HepG2 (cell line): ENCODE measurements around the gene ALDH3A2. TPM values are rescaled to one million over a fixed set of nuclear protein-coding genes. Genes with fewer than 3 reads are reported as not detected.

Source experiments
- BHLHE40 ChIP-seq: IDR thresholded peaks from 2 replicates; pipeline ENCODE4 v1.6.1; 2011; ENCODE audit warnings: low read length, improper control_type of control experiment
- DNMT1 ChIP-seq: sonication (generic); formaldehyde crosslinking; IDR thresholded peaks from 2 replicates; pipeline ENCODE4 v1.5.1; 2020; ENCODE audit warnings: mild to moderate bottlenecking, missing genetic modification reagents
- GABPA ChIP-seq, 2 experiments: IDR thresholded peaks; 2 replicates each; pipeline ENCODE4 v1.6.1; 2011 to 2016; ENCODE audit warnings: low read depth in 2 of 2, low read length in 1 of 2, missing biosample characterization in 1 of 2, missing genetic modification characterization in 1 of 2
- HNF4G ChIP-seq, 2 experiments: sonication (generic) in 1 of 2; formaldehyde crosslinking in 1 of 2; IDR thresholded peaks; 2 replicates each; pipeline versions ENCODE4 v1.4.0 to v1.6.1; 2011 to 2020; ENCODE audit warnings: borderline replicate concordance in 2 of 2, low read depth in 2 of 2, mild to moderate bottlenecking in 2 of 2, low read length in 1 of 2, missing genetic modification reagents in 1 of 2, moderate library complexity in 1 of 2
- JUND ChIP-seq: sonication (generic); formaldehyde crosslinking; IDR thresholded peaks from 2 replicates; pipeline ENCODE4 v1.8.0; 2022; ENCODE audit warnings: mild to moderate bottlenecking, missing genetic modification reagents
- LCORL ChIP-seq, 2 experiments: fragments of 450-650 bp in 1 of 2; sonication (generic) in 1 of 2; formaldehyde crosslinking in 1 of 2; IDR thresholded peaks; 2 replicates each; pipeline versions ENCODE4 v1.5.0 to v1.6.1; 2017 to 2020; ENCODE audit warnings: antibody characterized with exemption in 1 of 2, missing genetic modification reagents in 1 of 2
- MXI1 ChIP-seq: IDR thresholded peaks from 3 replicates; pipeline ENCODE4 v1.6.1; 2012; ENCODE audit warnings: low read depth, low read length, inconsistent platforms, borderline replicate concordance
- NONO ChIP-seq, 2 experiments: fragments of 450-650 bp in 1 of 2; sonication (generic) in 1 of 2; formaldehyde crosslinking in 1 of 2; IDR thresholded peaks in 1 of 2; conservative IDR thresholded peaks in 1 of 2; 2 replicates each; pipeline versions ENCODE4 v1.6.1 to v1.8.0; 2017 to 2022; ENCODE audit warnings: mild to moderate bottlenecking in 1 of 2, missing genetic modification reagents in 1 of 2, moderate library complexity in 1 of 2
- TP53 ChIP-seq: sonication (generic); formaldehyde crosslinking; conservative IDR thresholded peaks from 2 replicates; pipeline ENCODE4 v1.4.0; 2020; ENCODE audit warnings: missing genetic modification reagents
- ZNF282 ChIP-seq: fragments of 450-650 bp; IDR thresholded peaks from 2 replicates; pipeline ENCODE4 v1.6.1; 2018; ENCODE audit not compliant: partially characterized antibody
- ZNF549 ChIP-seq: sonication (generic); formaldehyde crosslinking; IDR thresholded peaks from 2 replicates; pipeline ENCODE4 v1.5.0; 2020; ENCODE audit warnings: missing genetic modification reagents
- ZNF552 ChIP-seq: sonication (generic); formaldehyde crosslinking; IDR thresholded peaks from 2 replicates; pipeline ENCODE4 v1.9.0; 2022; ENCODE audit warnings: missing genetic modification reagents, mild to moderate bottlenecking, borderline replicate concordance
- ZNF619 ChIP-seq: sonication (generic); formaldehyde crosslinking; IDR thresholded peaks from 2 replicates; pipeline ENCODE4 v1.4.0; 2020; ENCODE audit warnings: mild to moderate bottlenecking, missing genetic modification reagents
- polyA plus RNA-seq, 8 experiments: library from polyadenylated mRNA; depleted of rRNA in 3 of 8; stranded (reverse) in 7 of 8; unstranded in 1 of 8; fragments of >200 nt; fragmentation: Illumina TruSeq in 4 of 8; extraction: Trizol in 4 of 8; gene quantifications; 2 replicates each; pipeline versions ENCODE4 v1.2.1 to v1.2.3, GENCODE V29; 2011 to 2016; ENCODE audit warnings: low read depth in 4 of 8, missing spikeins in 1 of 8, mixed read lengths in 1 of 8; ENCODE audit not compliant: insufficient read depth in 1 of 8
- total RNA-seq, 5 experiments: library from RNA; depleted of rRNA; stranded (reverse); fragments of >200 nt; fragmentation: Illumina TruSeq; extraction: Trizol; gene quantifications; 2 replicates each; pipeline ENCODE4 v1.2.3, GENCODE V29; 2016; ENCODE audit warnings: low read depth in 1 of 5
- TF ChIP-seq, protein P1 (sequence below): sonication (generic); formaldehyde crosslinking; IDR thresholded peaks from 2 replicates; pipeline ENCODE4 v1.5.0; 2020; ENCODE audit warnings: mild to moderate bottlenecking, missing genetic modification reagents, moderate library complexity
- TF ChIP-seq, protein P2 (sequence below): sonication (generic); formaldehyde crosslinking; IDR thresholded peaks from 2 replicates; pipeline ENCODE4 v1.8.0; 2022; ENCODE audit warnings: mild to moderate bottlenecking, missing genetic modification reagents, moderate library complexity
- TF ChIP-seq, protein P3 (sequence below): sonication (generic); formaldehyde crosslinking; IDR thresholded peaks from 2 replicates; pipeline ENCODE4 v1.5.0; 2020; ENCODE audit warnings: missing genetic modification reagents
- TF ChIP-seq, protein P4 (sequence below): fragments of 450-650 bp; IDR thresholded peaks from 2 replicates; pipeline ENCODE4 v1.6.1; 2017; ENCODE audit warnings: mild to moderate bottlenecking
- TF ChIP-seq, protein P5 (sequence below): sonication (generic); formaldehyde crosslinking; IDR thresholded peaks from 2 replicates; pipeline ENCODE4 v1.4.0; 2020; ENCODE audit warnings: missing genetic modification reagents

Gene ALDH3A2
- total and polyA plus RNA-seq, 2 of the 13 experiments (the other 11 are each of a cell fraction or from before 2014, with no cell fraction given), result 80.8 to 180 TPM

DNA sequence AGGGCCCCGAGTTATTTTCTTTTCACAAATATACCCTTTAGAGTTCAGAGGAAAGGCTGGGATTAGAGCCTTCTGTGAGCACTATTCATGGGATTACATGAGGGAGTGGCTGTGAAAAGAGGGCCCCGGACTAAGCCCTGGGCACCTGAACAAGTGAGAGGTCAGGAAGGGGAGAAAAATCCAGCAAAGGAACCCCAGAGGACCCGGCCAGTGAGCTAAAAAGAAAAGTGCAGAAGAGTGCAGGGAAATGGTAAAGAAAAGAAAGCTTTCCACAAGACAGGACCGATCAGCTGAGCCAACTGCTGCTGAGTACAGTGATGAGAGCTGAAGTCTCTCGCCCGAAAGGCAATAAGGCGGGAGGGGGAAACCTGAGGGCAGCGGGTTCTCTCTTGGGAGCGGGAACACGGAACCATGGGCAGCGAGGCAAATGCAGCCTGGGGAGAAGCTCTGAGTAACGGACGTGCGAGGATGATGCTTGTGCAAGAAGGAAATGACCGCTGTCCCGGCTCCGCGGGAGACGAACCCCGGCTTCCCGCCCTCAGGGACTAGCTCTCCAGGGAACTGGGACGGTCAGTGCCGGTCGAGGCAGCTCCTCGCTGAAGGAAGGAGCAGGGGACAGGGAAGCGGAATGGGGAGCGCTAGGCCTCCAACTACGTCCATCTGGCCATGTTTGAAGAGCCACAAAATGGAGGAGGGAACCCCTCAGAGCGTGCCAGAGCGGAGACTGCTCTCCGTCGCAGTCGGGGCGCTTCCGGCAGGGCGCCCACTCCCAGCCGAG is 665 bp upstream of the ALDH3A2 start (continued):
- TF ChIP-seq, protein P1, sequence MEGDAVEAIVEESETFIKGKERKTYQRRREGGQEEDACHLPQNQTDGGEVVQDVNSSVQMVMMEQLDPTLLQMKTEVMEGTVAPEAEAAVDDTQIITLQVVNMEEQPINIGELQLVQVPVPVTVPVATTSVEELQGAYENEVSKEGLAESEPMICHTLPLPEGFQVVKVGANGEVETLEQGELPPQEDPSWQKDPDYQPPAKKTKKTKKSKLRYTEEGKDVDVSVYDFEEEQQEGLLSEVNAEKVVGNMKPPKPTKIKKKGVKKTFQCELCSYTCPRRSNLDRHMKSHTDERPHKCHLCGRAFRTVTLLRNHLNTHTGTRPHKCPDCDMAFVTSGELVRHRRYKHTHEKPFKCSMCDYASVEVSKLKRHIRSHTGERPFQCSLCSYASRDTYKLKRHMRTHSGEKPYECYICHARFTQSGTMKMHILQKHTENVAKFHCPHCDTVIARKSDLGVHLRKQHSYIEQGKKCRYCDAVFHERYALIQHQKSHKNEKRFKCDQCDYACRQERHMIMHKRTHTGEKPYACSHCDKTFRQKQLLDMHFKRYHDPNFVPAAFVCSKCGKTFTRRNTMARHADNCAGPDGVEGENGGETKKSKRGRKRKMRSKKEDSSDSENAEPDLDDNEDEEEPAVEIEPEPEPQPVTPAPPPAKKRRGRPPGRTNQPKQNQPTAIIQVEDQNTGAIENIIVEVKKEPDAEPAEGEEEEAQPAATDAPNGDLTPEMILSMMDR (CRISPR knock-in tag), result no peak
- TF ChIP-seq JUND (CRISPR knock-in tag) (no peak), TP53 (CRISPR knock-in tag) (no peak), ZNF552 (peak; percentile 45; the same call in 1 of the 2 replicates), HNF4G (IDR thresholded peaks at IDR 0.05; ENCODE audit: borderline replicate concordance, low read depth, low read length) (no peak), HNF4G (CRISPR knock-in tag; IDR thresholded peaks at IDR 0.05; ENCODE audit: borderline replicate concordance, low read depth) (no peak), ZNF549 (CRISPR knock-in tag) (no peak), DNMT1 (no peak), BHLHE40 (no peak), LCORL (IDR thresholded peaks at IDR 0.05) (no peak), LCORL (CRISPR knock-in tag; IDR thresholded peaks at IDR 0.05) (no peak), NONO (IDR thresholded peaks at IDR 0.05) (no peak), NONO (CRISPR knock-in tag; conservative IDR thresholded peaks at IDR 0.05) (no peak), ZNF619 (CRISPR knock-in tag) (no peak), ZNF282 (no peak), MXI1 (no peak), GABPA (IDR thresholded peaks at IDR 0.05; ENCODE audit: low read depth, low read length) (no peak), GABPA (CRISPR knock-in tag; IDR thresholded peaks at IDR 0.05; ENCODE audit: low read depth) (peak; percentile 18; the same call in 1 of the 2 replicates)
- TF ChIP-seq, protein P2, sequence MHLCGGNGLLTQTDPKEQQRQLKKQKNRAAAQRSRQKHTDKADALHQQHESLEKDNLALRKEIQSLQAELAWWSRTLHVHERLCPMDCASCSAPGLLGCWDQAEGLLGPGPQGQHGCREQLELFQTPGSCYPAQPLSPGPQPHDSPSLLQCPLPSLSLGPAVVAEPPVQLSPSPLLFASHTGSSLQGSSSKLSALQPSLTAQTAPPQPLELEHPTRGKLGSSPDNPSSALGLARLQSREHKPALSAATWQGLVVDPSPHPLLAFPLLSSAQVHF (CRISPR knock-in tag), result no peak
- TF ChIP-seq, protein P3, sequence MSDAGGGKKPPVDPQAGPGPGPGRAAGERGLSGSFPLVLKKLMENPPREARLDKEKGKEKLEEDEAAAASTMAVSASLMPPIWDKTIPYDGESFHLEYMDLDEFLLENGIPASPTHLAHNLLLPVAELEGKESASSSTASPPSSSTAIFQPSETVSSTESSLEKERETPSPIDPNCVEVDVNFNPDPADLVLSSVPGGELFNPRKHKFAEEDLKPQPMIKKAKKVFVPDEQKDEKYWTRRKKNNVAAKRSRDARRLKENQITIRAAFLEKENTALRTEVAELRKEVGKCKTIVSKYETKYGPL (CRISPR knock-in tag), result no peak
- TF ChIP-seq, protein P4, sequence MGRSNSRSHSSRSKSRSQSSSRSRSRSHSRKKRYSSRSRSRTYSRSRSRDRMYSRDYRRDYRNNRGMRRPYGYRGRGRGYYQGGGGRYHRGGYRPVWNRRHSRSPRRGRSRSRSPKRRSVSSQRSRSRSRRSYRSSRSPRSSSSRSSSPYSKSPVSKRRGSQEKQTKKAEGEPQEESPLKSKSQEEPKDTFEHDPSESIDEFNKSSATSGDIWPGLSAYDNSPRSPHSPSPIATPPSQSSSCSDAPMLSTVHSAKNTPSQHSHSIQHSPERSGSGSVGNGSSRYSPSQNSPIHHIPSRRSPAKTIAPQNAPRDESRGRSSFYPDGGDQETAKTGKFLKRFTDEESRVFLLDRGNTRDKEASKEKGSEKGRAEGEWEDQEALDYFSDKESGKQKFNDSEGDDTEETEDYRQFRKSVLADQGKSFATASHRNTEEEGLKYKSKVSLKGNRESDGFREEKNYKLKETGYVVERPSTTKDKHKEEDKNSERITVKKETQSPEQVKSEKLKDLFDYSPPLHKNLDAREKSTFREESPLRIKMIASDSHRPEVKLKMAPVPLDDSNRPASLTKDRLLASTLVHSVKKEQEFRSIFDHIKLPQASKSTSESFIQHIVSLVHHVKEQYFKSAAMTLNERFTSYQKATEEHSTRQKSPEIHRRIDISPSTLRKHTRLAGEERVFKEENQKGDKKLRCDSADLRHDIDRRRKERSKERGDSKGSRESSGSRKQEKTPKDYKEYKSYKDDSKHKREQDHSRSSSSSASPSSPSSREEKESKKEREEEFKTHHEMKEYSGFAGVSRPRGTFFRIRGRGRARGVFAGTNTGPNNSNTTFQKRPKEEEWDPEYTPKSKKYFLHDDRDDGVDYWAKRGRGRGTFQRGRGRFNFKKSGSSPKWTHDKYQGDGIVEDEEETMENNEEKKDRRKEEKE, result no peak
- TF ChIP-seq, protein P5, sequence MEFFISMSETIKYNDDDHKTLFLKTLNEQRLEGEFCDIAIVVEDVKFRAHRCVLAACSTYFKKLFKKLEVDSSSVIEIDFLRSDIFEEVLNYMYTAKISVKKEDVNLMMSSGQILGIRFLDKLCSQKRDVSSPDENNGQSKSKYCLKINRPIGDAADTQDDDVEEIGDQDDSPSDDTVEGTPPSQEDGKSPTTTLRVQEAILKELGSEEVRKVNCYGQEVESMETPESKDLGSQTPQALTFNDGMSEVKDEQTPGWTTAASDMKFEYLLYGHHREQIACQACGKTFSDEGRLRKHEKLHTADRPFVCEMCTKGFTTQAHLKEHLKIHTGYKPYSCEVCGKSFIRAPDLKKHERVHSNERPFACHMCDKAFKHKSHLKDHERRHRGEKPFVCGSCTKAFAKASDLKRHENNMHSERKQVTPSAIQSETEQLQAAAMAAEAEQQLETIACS (CRISPR knock-in tag), result peak; percentile 3; the same call in 1 of the 2 replicates
